RPMI7951 (cell line): ENCODE measurements around the gene TIMM13. TPM values are rescaled to one million over a fixed set of nuclear protein-coding genes. Genes with fewer than 3 reads are reported as not detected.

ENCODE experiments used
- DNase-seq: peaks from one replicate; pipeline ENCODE4 v3.0.0-alpha.2; 2012; ENCODE audit warnings: low read depth
- total RNA-seq: library from RNA; depleted of rRNA; stranded (reverse); fragments of >200 nt; shearing (Covaris generic); gene quantifications from 2 replicates; pipeline ENCODE4 v1.2.3, GENCODE V29; 2014; rRNA removed

TIMM13 gene
- total RNA-seq, 1 experiment from 2014 or later, result 47.9 TPM

DNA sequence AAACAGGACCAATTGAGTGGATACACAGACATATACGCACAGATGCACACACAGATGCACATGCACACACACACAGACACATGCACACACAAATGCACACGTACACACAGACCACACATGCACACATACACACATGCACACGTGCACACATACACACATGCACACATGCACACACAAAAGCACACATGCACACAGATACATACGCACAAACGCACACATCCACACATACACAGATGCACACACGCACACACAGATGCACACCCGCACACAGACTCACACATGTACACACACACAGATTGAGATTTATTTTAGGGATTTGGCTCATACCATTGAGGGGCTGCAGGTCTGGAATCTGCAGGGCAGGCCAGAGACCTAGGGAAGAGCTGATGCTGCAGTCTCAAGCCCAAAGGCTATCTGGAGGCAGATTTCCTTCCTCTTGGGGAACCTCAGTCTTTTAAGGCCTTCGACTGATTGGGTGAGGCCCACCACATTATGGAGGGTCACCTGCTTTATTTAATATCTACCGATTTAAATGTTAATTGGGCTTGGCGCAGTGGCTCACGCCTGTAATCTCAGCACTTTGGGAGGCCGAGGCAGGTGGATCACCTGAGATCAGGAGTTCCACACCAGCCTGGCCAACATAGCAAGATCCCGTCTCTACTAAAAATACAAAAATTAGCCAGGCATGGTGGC lies 44.7 kb downstream of the TIMM13 start:
- no peak for DNase-seq

- DNase-seq, result peak; percentile 72
These were observed 46.1 kb downstream of the TIMM13 start for GRCh38 chr19:2381148-2381820.

- no peak for DNase-seq
These were observed 46.8 kb downstream of the TIMM13 start for GRCh38 chr19:2380567-2380966.

DNA sequence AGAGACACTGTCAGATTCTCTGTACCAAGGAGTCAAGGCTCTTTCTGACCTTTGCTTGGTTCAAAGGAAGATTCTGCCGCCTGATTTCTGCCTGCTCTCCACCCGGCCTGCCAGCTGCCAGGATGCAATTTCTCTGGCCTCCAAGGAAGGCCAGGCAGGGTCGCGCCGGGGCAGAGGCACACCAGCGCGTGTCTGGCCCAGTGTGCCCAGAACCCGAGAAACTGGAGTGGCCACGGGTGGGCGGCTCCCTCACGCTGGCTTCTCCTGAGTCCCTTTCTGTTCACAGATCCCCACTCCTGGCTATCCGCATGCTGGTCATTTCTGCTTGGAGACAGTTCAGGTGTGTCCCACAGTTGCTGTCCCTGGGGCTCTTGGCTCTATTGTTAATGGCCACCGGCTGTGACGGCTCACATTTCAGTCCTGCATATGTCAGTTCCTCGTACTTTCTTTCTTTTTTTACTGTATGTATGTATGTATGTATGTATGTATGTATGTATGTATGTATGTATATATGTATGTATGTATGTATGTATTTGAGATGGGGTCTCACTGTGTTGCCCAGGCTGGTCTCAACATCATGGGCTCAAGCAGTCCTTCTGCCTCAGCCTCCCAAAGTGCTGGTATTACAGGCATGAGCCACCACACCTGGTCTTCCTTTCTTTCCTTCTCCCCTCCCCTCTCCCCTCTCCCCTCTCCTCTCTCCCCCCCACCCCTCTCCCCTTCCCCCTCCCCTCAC lies 50.4 kb downstream of the TIMM13 start:
- no peak for DNase-seq

Other genes starting within 250 kb of the TIMM13 start
- 60.0 and 71.2 TPM in 2 replicates for gene PLEKHJ1, start 191.3 kb downstream of the TIMM13 start, total RNA-seq
- gene SF3A2, start 190.8 kb downstream of the TIMM13 start, total RNA-seq, result 18.9 and 24.7 TPM in 2 replicates
- gene AMH, start 178.3 kb downstream of the TIMM13 start, total RNA-seq, result 0.48 TPM in 1 of 2 replicates, not detected in the other
- gene JSRP1, start 171.2 kb downstream of the TIMM13 start, total RNA-seq, result not detected in 2 replicates
- gene PEAK3, start 145.4 kb downstream of the TIMM13 start, total RNA-seq, result 0.20 and 0.24 TPM in 2 replicates
- 0.10 TPM in 1 of 2 replicates, not detected in the other for gene LINGO3, start 119.4 kb downstream of the TIMM13 start, total RNA-seq
- gene LSM7, start 99.0 kb downstream of the TIMM13 start, total RNA-seq, result 343 and 390 TPM in 2 replicates
- 12.1 and 15.1 TPM in 2 replicates for gene SPPL2B, start 98.9 kb downstream of the TIMM13 start, total RNA-seq
- gene TMPRSS9, start 67.3 kb downstream of the TIMM13 start, total RNA-seq, result 0.10 TPM in 1 of 2 replicates, not detected in the other
- 63.8 and 108 TPM in 2 replicates for gene LMNB2, start 29.4 kb upstream of the TIMM13 start, total RNA-seq
- 23.5 and 28.4 TPM in 2 replicates for gene GADD45B, start 48.5 kb upstream of the TIMM13 start, total RNA-seq